Daoy (cell line): ENCODE measurements around the gene KCTD3. TPM values are rescaled to one million over a fixed set of nuclear protein-coding genes. Genes with fewer than 3 reads are reported as not detected.
A peak's percentile ranks its signal among the peaks of the same experiment; 100 is the strongest.

Experiments
- DNase-seq: peaks from one replicate; pipeline ENCODE4 v3.0.0-alpha.2; 2015; ENCODE audit warnings: low read depth
- total RNA-seq: library from RNA; depleted of rRNA; stranded (reverse); fragments of >200 nt; shearing (Covaris generic); gene quantifications from 2 replicates; pipeline ENCODE4 v1.2.3, GENCODE V29; 2014

KCTD3 gene
- total RNA-seq, 1 experiment from 2014 or later = 22.2 TPM

DNA sequence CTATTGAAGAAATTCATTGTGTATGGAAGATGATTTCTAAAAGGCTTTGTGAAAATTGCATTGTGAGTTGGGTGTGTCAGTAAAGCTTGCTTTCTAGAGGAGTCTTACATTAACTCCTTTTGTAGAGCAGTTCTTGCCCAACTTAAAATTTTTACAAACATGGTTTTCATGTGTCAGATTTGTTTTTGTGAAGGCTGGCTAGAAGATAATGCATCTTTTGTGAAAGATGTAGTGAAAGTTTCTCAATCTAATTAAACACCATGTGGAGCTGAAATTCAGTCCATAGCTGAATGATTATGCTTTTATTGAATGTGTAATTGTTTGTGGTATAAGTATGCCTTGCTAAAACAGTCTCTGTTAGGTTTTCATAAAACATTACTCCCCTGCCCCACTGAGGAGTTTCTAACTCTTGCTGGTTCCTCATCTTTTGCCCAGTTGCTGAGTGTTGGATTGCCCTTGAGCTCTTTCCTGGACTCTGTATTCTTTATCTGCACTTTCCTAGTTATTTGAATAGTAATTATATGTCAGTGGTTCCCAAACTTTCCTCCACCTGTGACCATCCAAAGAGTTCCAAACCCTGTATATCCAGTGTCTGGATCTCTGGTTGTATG lies 38.0 kb downstream of the KCTD3 start:
- no peak for DNase-seq

DNA sequence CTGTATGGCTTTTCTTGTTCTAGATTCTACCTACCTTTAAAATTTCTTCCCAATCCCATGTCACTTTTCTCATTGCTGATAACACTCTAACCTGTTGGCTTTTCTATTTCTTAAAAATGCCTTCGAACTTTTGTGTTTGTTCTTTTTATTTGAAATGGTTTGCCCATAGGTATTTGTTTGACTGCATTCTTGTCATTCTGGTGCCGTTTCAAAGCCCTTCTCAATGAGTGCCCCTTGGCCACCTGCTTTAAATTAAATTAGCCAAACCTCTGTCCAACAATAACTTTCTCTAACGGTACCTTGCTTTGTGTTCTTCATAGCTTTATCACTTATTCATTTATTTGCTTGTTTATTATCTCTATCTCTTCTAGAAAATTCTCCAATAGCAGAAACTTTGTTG lies 38.9 kb downstream of the KCTD3 start:
- DNase-seq = no peak

DNA sequence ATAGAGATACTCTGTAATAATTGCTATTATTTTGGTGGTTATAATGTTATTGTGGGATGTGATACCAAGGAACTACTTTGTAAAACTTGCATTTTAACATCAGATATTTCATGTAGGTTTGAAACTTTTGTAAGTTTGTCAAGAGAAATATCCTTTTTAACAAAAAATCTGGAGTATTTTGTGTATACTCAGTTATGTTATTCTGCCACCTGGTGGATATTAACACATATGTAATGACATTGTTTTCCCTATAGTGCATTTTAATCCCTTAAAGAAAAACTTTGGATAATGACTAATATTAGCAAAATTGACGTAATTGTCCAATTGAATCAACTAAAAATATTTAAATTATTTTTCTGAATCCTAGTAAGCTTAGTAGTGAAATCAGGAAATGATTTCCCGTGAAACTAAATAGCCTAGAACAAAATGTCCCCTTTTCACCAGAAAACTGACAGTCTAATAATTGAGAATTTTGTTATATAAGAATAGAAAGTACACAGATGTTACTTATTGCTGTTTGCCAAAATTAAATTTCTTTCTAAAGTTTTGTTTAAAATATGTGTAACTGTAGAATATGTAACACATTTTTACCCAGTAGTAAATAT lies 39.6 kb downstream of the KCTD3 start:
- DNase-seq = no peak

DNA sequence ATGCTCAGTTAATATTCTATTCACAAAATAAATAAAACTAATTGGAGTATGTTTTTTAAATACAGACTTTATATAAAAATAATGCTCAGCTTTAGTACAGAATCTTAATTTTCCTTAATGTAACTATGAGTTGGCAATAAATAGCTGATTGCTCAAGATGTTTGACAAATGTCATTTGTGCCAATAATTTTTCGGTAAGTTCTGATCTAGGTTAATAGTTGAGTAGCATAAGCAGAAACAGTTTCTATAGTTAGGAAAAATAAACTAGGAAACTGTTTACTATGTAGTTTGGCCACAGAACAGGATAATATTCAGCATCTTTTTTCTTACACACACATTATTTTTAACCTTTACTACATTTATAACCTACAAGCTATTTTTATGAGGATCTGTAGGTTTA lies 40.3 kb downstream of the KCTD3 start:
- DNase-seq = no peak

DNA sequence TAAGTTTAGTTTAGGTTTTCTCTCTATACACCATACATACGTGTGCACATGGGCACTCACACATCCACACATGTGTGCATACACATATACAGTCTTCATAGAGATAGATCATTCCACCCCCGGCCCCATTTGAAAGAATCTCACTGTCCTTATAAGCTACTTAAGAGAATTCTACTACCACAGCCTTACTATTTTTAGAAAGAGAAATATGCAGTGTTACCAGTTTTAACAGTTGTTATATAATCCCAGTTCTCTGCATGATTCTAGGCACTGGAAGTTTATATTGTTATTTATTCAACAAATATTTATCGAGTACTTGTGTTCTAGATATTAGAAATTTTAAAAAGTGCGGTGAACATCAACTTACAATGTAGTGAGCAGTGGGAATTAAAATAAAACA lies 41.5 kb downstream of the KCTD3 start:
- no peak for DNase-seq

DNA sequence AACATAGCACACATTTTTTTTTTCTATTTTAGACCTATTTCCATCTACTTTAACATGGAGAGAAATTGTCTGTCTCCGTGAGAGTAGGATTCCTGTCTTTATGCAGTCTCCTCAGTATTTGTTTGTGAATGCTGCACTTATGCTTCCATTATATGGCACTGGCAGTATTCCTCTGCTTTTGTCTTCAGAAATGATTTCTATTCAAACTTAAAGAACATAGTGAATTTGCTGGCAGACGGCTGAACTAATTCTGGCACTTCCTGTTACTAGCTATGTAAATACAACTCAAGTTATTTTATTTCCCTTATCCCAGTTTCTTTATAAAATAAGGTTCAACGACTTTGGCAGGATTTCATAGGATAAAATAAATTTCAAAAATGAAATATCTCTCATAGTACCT lies 45.3 kb downstream of the KCTD3 start:
- DNase-seq = no peak

DNA sequence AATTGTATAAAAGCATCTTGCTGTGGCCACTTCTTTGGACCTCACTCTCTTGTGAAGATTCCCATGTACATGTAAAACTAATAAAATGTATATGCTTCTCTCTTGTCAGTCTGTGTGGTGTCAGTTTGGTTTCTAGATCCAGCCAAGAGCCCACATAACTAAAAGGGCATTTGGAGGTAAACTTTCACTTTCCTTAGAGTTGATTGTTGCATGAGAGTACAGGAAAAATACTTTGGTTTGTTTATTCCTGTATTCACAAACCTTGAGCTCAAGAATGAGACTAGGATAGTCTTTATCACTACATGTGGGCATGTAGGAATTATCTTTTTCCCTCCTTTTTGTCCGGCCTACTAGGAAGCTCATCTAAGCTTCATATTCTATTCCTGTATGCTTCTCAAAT lies 50.9 kb downstream of the KCTD3 start:
- no peak for DNase-seq

DNA sequence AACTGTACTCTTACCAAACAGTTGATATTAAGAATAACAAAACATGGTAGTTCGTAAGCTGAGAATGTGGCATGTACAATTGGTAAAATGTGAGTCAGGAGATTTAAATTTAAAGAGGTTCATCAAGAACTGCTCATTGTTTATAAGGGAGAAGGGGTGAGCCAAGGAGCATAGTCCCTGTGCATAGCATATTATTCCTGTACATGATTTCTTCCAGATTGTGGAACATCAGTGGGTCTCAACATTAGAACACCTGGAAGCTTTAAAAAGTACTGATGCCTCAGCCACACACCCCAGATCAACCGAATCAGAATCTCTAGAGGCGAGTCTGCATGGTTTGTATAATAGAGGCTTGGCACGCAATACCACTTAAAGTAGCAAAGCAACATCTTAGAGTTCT lies 56.1 kb downstream of the KCTD3 start:
- no peak for DNase-seq

DNA sequence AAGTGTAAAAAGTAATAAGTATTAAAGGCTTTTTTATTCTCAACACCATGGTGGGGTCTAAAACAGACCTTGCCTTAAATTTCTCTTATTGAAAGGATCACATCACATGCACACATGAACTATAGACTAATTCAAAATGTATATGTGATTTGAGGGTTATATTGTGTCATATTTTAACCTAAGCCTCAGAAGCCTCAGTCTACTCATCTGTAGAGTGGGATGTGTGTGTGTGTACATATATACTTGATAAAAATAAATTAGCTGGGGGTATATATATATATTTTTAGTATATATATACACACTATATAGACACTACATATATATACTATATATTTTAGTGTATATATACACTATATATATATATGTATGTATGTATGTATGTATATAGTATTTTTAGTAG lies 58.8 kb downstream of the KCTD3 start:
- DNase-seq = no peak

DNA sequence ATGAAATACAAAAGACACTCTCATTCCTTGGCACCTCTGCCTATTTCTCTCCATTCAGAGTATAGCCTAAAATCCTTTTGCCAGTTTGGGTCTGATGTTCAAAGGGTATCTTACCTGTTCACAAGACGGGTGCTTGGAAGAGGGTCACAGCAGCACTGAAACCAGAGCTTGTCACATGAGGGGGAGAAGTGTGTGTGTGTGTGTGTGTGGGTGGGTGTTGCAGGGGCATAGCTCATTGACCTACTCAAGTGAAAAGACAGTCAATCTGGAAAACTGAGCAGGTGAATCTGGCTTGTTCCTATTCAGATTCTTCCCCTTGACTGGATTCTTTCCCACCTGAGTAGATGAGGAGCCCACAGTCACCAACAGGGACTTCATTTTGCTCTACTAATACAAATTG lies 63.9 kb downstream of the KCTD3 start:
- DNase-seq = no peak

DNA sequence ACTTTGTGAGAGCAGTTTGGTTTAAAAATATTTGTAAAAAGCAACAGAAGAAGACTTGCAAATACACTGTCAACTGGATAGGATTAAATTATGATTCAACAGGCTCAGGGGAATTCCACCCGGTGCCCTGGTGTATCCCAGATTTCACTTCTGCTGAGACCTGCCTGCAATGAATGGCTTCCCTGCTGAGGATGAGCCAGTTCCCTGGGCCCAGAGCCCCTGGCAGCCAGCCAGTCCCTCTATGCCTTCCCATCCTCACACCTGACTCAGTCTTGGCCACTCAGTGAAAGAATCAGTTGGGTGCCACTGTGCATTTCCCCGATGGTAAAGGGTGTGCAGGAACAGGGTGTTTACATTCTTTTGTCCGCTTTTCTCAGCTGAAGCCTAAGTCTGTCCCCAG lies 64.4 kb downstream of the KCTD3 start:
- DNase-seq = peak; percentile 65

DNA sequence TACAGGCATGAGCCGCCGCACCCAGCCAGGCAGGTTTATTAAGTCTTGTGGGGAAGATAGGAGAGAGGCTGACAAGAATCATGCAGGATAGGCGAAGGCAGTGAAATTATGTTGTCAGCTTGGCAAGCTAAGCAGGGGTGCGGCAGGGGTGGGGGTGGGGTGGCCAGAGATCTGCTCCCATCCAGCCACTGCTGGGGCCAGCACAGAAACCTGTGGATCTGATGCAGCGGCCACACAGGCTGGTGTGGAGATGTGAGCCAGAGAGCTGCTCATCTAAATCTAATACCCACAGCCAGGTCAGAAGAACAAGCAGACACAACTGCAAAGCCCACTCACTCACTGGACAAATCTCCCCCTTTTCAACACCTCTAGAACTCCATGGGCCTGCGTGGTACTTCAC lies 68.7 kb downstream of the KCTD3 start:
- no peak for DNase-seq

DNA sequence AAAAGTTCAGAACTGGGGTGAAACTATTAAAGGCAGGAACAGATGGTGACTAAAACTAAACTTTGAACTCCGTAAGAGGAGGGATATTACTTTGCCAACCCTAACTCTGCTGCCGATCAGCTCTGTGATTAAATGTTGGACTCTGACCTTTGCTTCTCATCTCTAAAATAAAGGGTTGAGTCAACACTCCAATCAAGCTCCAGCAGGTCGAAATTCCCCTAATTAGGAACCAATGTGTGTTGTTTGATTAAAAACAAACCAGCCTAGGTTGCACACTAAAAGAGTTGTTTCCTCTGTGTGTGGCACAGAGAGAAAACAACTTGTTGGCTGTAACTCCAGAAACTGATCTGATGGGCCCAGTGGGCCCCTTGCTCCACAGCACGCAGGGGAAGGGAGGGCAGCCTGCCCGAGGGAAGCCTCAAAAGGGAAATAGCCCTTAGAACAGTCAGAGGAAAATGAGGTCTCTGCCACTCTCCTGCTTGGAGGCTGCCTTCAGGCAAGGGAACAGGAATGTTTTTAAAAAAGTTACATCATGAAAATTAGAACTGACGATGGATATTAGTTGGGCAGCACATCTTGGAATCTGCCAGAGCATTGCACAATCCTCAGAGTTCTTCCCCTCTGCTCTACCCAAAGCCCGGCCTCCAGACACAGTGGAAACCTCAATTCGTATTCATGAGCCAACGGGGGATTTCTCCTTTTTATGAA lies 69.3 kb downstream of the KCTD3 start:
- no peak for DNase-seq

DNA sequence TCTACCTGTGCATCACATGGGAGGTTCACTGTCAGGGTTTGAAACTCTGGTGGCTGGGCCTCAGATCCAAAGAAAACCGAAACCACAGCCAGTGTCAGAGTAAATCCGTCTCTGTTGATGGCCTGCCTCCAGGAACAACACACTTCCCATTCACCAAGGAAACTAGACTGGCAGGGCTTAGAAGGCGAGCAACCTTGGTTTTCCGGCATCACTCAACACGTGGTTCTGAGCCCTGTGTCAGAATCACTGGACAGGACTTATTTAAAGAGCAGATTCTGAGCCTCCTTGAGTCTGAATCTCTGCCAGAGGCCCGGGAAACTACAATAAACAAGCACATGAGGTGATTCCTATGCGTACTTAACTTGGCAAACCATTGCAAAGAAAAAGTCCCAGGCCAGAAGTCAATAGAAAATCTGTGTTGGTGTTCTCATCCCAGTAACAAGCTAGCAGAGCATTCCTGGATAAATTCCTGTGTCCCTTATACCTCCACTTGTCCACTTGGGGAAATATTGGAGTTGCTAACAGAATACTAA lies 70.0 kb downstream of the KCTD3 start:
- DNase-seq = peak; percentile 75

DNA sequence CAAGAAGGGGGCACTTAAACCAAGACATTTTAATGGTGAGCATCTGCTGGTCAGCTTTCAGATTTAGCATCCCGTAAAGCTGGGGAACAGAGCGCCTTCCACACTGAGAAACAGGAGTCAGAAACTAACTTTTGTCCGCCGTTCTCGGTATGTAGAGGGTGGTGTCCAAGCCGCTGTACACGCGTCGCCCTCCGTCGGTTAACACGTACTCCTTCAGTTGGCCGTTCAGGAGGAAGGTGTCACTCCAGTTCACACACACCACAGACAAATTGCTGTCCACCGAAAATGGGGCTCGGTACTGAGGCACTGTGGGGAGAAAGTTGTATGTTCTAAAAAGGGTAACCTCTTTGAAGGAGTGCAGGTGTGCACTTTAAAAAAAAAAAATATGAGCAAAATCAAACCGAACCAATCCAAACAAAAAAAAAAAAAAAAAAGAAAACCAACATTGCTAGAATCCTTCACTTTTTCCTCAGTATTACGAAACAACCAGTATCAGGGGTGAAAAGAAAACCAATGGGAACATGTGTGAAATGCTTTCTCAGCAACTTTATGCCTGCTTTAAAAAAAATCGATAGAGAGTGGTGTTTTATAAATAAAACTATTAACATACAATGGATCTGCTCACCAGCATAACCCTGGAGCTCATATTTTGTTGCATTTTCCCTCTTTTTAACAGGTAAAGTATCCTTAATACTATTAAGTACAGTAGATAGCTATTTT lies 73.5 kb downstream of the KCTD3 start:
- no peak for DNase-seq

DNA sequence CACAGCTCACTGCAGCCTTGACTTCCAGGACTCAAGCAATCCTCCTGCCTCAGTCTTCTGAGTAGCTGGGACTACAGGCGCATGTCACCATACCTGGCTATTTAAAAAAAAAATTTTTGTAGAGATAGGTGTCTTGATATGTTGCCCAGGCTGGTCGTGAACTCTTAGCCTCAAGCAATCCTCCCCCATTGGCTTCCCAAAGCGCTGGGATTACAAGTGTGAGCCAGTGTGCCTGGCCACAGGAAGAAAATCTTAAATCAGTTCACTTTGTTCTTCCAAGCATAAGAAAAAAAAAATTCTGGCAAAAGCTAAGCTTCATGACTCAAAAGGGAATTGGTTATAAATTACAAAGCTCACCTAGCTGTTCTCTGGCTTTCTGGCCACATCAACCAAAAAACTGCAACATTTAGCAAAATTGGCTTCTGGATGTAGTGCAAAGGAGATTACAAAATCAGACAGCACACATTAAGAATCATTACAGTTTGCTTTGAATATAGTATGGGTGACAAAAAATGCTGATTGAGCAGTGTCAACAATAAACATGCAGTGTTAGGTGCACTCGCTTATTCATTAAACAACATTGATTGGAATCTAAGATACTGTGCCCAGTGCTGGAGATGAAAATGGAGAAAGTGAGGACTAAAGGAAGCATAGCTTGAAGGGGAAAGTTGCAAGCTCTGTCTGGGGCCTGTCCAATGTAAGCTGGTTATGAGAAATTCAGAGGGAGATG lies 76.7 kb downstream of the KCTD3 start:
- no peak for DNase-seq

DNA sequence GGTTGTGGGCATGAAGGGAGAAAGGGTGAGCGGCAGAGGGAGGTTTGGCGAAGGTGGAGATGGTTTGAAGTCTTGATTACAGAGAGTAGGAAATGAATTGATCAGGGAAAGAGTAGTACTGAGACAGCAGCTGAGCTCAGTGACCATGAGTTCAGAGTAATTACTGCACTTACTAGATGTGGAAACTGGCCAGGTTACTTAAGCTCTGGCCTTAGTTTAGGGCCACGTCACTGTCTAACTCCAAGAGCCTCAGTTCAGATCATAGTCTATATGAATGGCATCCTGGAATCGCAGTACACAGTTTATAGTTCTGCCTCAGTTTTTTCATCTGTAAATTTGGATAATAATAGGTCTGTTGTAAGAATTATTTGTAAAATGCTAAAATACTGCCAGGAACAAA lies 78.1 kb downstream of the KCTD3 start:
- no peak for DNase-seq

DNA sequence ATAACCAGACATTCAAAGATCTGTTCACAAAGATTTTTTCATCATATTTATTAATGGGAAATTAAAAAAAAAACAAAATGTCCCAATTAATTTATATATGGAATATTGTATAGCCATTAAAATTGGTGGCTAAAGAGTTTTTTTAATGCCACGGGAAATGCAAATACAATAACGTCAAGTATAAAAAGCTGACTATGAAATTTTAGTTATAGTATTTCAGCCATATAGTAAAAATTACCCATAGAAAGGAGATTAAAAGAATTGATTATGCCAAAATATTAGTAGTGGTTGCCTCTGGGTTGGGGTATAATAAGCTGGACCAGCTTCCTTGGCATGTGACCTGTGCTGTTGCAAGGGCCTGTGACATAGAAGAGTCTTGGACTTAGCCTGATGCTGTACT lies 78.8 kb downstream of the KCTD3 start:
- DNase-seq = no peak

DNA sequence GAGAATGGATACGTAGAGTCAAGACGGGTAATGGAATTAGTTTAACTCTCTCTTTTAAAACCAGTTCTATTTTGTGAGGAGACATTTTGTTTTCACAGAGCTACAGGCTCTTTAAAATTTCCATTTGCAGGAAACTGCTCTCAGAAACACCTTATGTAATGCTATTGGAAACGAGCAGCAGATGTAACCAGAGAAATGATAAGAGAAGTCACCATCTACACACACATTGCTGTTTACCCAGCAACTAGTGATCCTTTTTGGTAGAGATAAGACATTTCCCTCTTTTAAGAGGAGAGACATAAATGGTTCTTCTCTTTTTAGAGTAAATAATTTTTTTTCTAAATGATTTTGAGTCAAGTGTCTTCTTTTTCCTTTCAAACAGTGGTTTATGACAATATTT lies 80.6 kb downstream of the KCTD3 start:
- no peak for DNase-seq

DNA sequence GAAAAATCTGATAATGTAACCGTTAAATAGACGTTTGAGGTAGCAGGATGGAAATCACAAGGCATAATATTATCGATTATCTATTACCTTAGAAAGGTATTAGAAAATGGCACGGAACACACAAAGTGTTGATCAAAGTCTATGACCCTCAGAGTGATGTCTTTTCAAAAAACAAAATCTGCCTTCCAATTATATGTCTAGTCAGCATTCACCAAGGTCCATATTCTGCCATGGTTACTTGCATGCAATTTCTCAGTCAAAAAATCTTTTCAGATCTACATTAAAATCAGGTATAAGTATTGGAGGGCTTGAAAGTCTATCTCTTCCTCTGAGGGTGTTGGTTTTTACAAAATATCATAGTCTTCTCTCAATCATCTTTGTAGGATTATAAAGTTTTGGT lies 81.9 kb downstream of the KCTD3 start:
- no peak for DNase-seq

DNA sequence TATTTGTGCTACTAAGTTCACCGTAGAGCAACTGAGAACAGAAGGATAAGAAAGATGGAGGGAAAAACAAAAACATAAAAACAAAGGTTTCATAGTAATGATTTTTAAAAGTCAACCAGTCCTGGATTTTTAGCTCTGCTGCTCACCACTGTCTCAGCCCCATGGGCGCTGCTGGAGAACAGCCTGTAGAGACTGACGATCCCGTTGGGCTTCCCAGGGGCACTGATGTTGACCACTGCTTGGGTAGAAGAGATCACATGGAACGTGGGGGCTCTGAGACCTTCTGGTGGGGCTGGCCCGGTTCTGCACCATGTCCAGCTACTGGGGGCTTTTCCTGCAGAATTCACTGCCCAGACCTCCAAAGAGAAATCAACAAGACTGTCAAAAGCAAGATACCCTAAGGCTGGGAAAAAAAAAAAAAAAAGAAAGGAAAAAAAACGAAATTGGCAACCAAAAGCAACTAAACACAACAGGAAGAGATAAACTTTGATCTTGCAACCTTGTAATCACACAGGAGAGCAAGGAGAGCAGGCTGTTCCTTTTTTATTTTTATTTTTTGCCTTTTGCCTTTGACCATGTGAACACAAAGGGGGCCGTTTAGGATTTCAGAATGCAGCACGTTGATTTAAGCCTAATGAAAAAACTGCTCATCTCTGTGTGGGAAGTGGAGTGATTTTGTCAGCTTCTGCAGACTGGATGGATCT lies 83.5 kb downstream of the KCTD3 start:
- DNase-seq = no peak
